Lower lobe of right lung (tissue), 2 donors: ENCODE data around the gene CTSS. TPM values are rescaled to one million over a fixed set of nuclear protein-coding genes. Genes with fewer than 3 reads are reported as not detected.
"Not testable (repeated sequence)": the region's sequence is repeated elsewhere in the genome, so short reads cannot be mapped to it uniquely, and the experiment has no call there.

Experiments
- ATAC-seq, 2 donors: fragments of 200-7000 bp; cut with Tn5 transposase; one replicate each; pipeline ENCODE4 v1.9.1; 2020 to 2022; ENCODE audit warnings: mild to moderate bottlenecking in 2 of 2, moderate library complexity in 2 of 2
- DNase-seq: peaks from one replicate; pipeline ENCODE4 v3.0.0-alpha.2; 2020
- H3K27ac ChIP-seq: fragments of 200-600 bp; one replicate; pipeline ENCODE4 v1.8.0; 2022
- H3K27me3 ChIP-seq: fragments of 200-600 bp; one replicate; pipeline ENCODE4 v1.8.0; 2022; ENCODE audit warnings: low read depth
- H3K36me3 ChIP-seq: fragments of 200-600 bp; one replicate; pipeline ENCODE4 v1.8.0; 2022; ENCODE audit warnings: mild to moderate bottlenecking
- H3K4me1 ChIP-seq: fragments of 200-600 bp; one replicate; pipeline ENCODE4 v1.8.0; 2022
- H3K4me3 ChIP-seq: fragments of 200-600 bp; one replicate; pipeline ENCODE4 v1.8.0; 2022; ENCODE audit warnings: mild to moderate bottlenecking
- H3K9me3 ChIP-seq: fragments of 200-600 bp; one replicate; pipeline ENCODE4 v1.8.0; 2022
- CTCF ChIP-seq: fragments of 200-600 bp; IDR thresholded peaks from one replicate; pipeline ENCODE4 v1.8.0; 2022; ENCODE audit warnings: antibody characterized with exemption, mild to moderate bottlenecking
- intact Hi-C: fragments of 100-400 bp; cut with DNase I; formaldehyde crosslinking; loops from one replicate; pipeline ENCODE4 v1.11.0; 2022
- total RNA-seq: library from RNA; stranded (reverse); fragmentation: NEBNext Ultra II Directional; extraction: Animal tissue kit (Norgen Biotek cat#: 25700); gene quantifications from one replicate; pipeline ENCODE4 v1.2.1, GENCODE V29; 2021
- donor health status: DM: no; HTN: yes; CAD: no; lungs with severe emphysema.

CTSS gene
- total RNA-seq, 1 donor from 2014 or later = 824 TPM

GRCh38 chr1:150788946-150789345 is 23.4 kb upstream of the CTSS start:
- no peaks in the 10 kb centered on the region for H3K36me3 ChIP-seq
- no peak for DNase-seq
- no peak overlapping the region for H3K27ac ChIP-seq
- H3K4me3 ChIP-seq = no peak overlapping the region
- no peaks in the 10 kb centered on the region for H3K9me3 ChIP-seq
- TF ChIP-seq CTCF = no peak
- no peaks in the 10 kb centered on the region for H3K27me3 ChIP-seq
- intact Hi-C loops = no loop called here
- no peak for ATAC-seq
- H3K4me1 ChIP-seq = peaks cover 30% of the 10 kb centered on the region

GRCh38 chr1:150787455-150787854 is 21.9 kb upstream of the CTSS start:
- intact Hi-C loops = no loop called here

GRCh38 chr1:150780510-150780909 is 14.9 kb upstream of the CTSS start:
- Histone ChIP-seq H3K27ac (no peak overlapping the region), H3K9me3 (no peaks in the 10 kb centered on the region), H3K36me3 (no peaks in the 10 kb centered on the region), H3K27me3 (no peaks in the 10 kb centered on the region), H3K4me3 (no peak overlapping the region), H3K4me1 (peaks cover 8% of the 10 kb centered on the region)
- ATAC-seq (no peak), DNase-seq (no peak)
- intact Hi-C loops = no loop called here
- no peak for TF ChIP-seq CTCF

More at GRCh38 chr1:150787455-150787854, 21.9 kb upstream of the CTSS start:
- Histone ChIP-seq H3K27ac (no peak overlapping the region), H3K27me3 (no peaks in the 10 kb centered on the region), H3K36me3 (no peaks in the 10 kb centered on the region), H3K4me3 (peak overlapping the region; percentile 18), H3K4me1 (peaks cover 21% of the 10 kb centered on the region), H3K9me3 (no peaks in the 10 kb centered on the region)
- no peak for TF ChIP-seq CTCF
- no peak for DNase-seq
- ATAC-seq = no peak

- Histone ChIP-seq H3K9me3 (no peaks in the 10 kb centered on the region), H3K27me3 (no peaks in the 10 kb centered on the region), H3K27ac (no peak overlapping the region), H3K4me1 (peaks cover 8% of the 10 kb centered on the region), H3K4me3 (no peak overlapping the region), H3K36me3 (no peaks in the 10 kb centered on the region)
- peak in 1 of 2 donors; percentile 51 for ATAC-seq
- no peak for DNase-seq
- intact Hi-C loops = no loop called here
- no peak for TF ChIP-seq CTCF
Measured at GRCh38 chr1:150778409-150778808, 12.8 kb upstream of the CTSS start.

- DNase-seq = no peak
- H3K36me3 ChIP-seq = no peaks in the 10 kb centered on the region
- H3K4me1 ChIP-seq = peaks cover 8% of the 10 kb centered on the region
- H3K9me3 ChIP-seq = no peaks in the 10 kb centered on the region
- H3K4me3 ChIP-seq = no peak overlapping the region
- TF ChIP-seq CTCF = no peak
- H3K27ac ChIP-seq = no peak overlapping the region
- ATAC-seq = peak in 1 of 2 donors; percentile 27
- H3K27me3 ChIP-seq = no peaks in the 10 kb centered on the region
- intact Hi-C loops = no loop called here
Measured at GRCh38 chr1:150777544-150777943, 12.0 kb upstream of the CTSS start.

- intact Hi-C loops, H3K27ac ChIP-seq, H3K9me3 ChIP-seq, H3K4me1 ChIP-seq, H3K4me3 ChIP-seq, H3K36me3 ChIP-seq, H3K27me3 ChIP-seq, DNase-seq: not testable (repeated sequence)
- peak in 1 of 2 donors; percentile 61 for ATAC-seq
Measured at GRCh38 chr1:150775931-150776505, 10.4 kb upstream of the CTSS start.
